Suprapubic skin (tissue), 4 donors: Measurements from ENCODE around the gene NIP7. TPM values are rescaled to one million over a fixed set of nuclear protein-coding genes. Genes with fewer than 3 reads are reported as not detected.

ENCODE experiments used
- DNase-seq, 2 donors: peaks; one replicate each; pipeline ENCODE4 v3.0.0-alpha.2; 2019; ENCODE audit warnings: low spot score in 2 of 2
- H3K27ac ChIP-seq: fragments of 200-600 bp; sonication (generic); one replicate; pipeline ENCODE4 v1.5.1; 2019
- H3K27me3 ChIP-seq: fragments of 200-600 bp; sonication (generic); one replicate; pipeline ENCODE4 v1.5.1; 2019
- H3K36me3 ChIP-seq: fragments of 200-600 bp; sonication (generic); one replicate; pipeline ENCODE4 v1.5.1; 2019
- H3K4me1 ChIP-seq: fragments of 200-600 bp; sonication (generic); one replicate; pipeline ENCODE4 v1.5.1; 2019
- H3K4me3 ChIP-seq: fragments of 200-600 bp; sonication (generic); one replicate; pipeline ENCODE4 v1.5.1; 2019; ENCODE audit warnings: mild to moderate bottlenecking
- H3K9me3 ChIP-seq: fragments of 200-600 bp; sonication (generic); one replicate; pipeline ENCODE4 v1.5.1; 2019
- CTCF ChIP-seq, 2 donors: fragments of 200-600 bp in 1 of 2; fragments of 450-650 bp in 1 of 2; sonication (generic) in 1 of 2; IDR thresholded peaks; one replicate each; pipeline ENCODE4 v1.5.1; 2016 to 2019; ENCODE audit warnings: antibody characterized with exemption in 2 of 2, mild to moderate bottlenecking in 1 of 2, moderate library complexity in 1 of 2
- EP300 ChIP-seq: sonication (generic); formaldehyde crosslinking; IDR thresholded peaks from one replicate; pipeline ENCODE4 v1.6.1; 2017; ENCODE audit warnings: antibody characterized with exemption
- POLR2A ChIP-seq, 2 donors: fragments of 450-650 bp; IDR thresholded peaks; one replicate each; pipeline ENCODE4 v1.6.1; 2017; ENCODE audit warnings: antibody characterized with exemption in 2 of 2, mild to moderate bottlenecking in 2 of 2, moderate library complexity in 2 of 2
- POLR2AphosphoS5 ChIP-seq, 3 donors: sonication (generic); formaldehyde crosslinking; IDR thresholded peaks; one replicate each; pipeline ENCODE4 v1.6.1; 2017; ENCODE audit warnings: antibody characterized with exemption in 3 of 3
- WGBS: methylation state at CpG from one replicate; pipeline ENCODE4 v1.1.5; 2018; 5-methylcytosine and 5-hydroxymethylcytosine counted together
- total RNA-seq, 4 donors: library from RNA; depleted of rRNA; stranded (reverse); fragments of >200 nt; gene quantifications; one replicate each; pipeline ENCODE4 v1.1.0, GENCODE V29; 2016

Gene NIP7
- total RNA-seq, 4 donors from 2014 or later: 9.8 to 24.0 (median 19.7) TPM

- 87% methylated on average over 7 of the region's 7 CpGs for WGBS
- H3K36me3 ChIP-seq: peaks cover 91% of the 10 kb centered on the region
- H3K27me3 ChIP-seq: no peaks in the 10 kb centered on the region
- H3K4me3 ChIP-seq: no peak overlapping the region
- H3K4me1 ChIP-seq: peaks cover 8% of the 10 kb centered on the region
- TF ChIP-seq POLR2A (IDR thresholded peaks at IDR 0.05) (no peak), POLR2AphosphoS5 (IDR thresholded peaks at IDR 0.05) (no peak), CTCF (IDR thresholded peaks at IDR 0.05) (no peak), EP300 (no peak)
- H3K9me3 ChIP-seq: no peaks in the 10 kb centered on the region
- no peak overlapping the region for H3K27ac ChIP-seq
- no peak for DNase-seq
These were observed 17.2 kb upstream of the NIP7 start for GRCh38 chr16:69322343-69322742.

GRCh38 chr16:69323415-69323814 lies 16.2 kb upstream of the NIP7 start:
- Histone ChIP-seq H3K36me3 (peaks cover 81% of the 10 kb centered on the region), H3K27me3 (no peaks in the 10 kb centered on the region), H3K9me3 (no peaks in the 10 kb centered on the region), H3K27ac (no peak overlapping the region), H3K4me3 (no peak overlapping the region), H3K4me1 (peaks cover 16% of the 10 kb centered on the region)
- 100% methylated on average over 1 of the region's 14 CpGs for WGBS
- DNase-seq: no peak
- TF ChIP-seq EP300: no peak
- TF ChIP-seq CTCF (IDR thresholded peaks at IDR 0.05): no peak
- TF ChIP-seq POLR2A (IDR thresholded peaks at IDR 0.05): no peak
- TF ChIP-seq POLR2AphosphoS5 (IDR thresholded peaks at IDR 0.05): no peak

- H3K4me3 ChIP-seq: no peak overlapping the region
- H3K27me3 ChIP-seq: no peaks in the 10 kb centered on the region
- no peak for DNase-seq
- whole genome bisulfite sequencing: 72% methylated on average over 8 of the region's 8 CpGs
- peaks cover 23% of the 10 kb centered on the region for H3K4me1 ChIP-seq
- H3K36me3 ChIP-seq: peaks cover 75% of the 10 kb centered on the region
- no peaks in the 10 kb centered on the region for H3K9me3 ChIP-seq
- H3K27ac ChIP-seq: no peak overlapping the region
- TF ChIP-seq EP300: no peak
- no peak for TF ChIP-seq POLR2AphosphoS5 (IDR thresholded peaks at IDR 0.05)
- TF ChIP-seq POLR2A (IDR thresholded peaks at IDR 0.05): no peak
- TF ChIP-seq CTCF (IDR thresholded peaks at IDR 0.05): no peak
These were observed 15.5 kb upstream of the NIP7 start for GRCh38 chr16:69324013-69324531.

GRCh38 chr16:69324585-69325253 lies 14.9 kb upstream of the NIP7 start:
- H3K36me3 ChIP-seq: peaks cover 68% of the 10 kb centered on the region
- 67% methylated on average over 10 of the region's 10 CpGs for WGBS
- no peak overlapping the region for H3K4me3 ChIP-seq
- no peak for DNase-seq
- TF ChIP-seq POLR2AphosphoS5 (IDR thresholded peaks at IDR 0.05) (no peak), POLR2A (IDR thresholded peaks at IDR 0.05) (no peak), CTCF (IDR thresholded peaks at IDR 0.05) (no peak), EP300 (no peak)
- H3K9me3 ChIP-seq: no peaks in the 10 kb centered on the region
- peaks cover 29% of the 10 kb centered on the region for H3K4me1 ChIP-seq
- no peaks in the 10 kb centered on the region for H3K27me3 ChIP-seq
- H3K27ac ChIP-seq: no peak overlapping the region

- 71% methylated on average over 6 of the region's 6 CpGs for WGBS
- Histone ChIP-seq H3K4me1 (peaks cover 32% of the 10 kb centered on the region), H3K27ac (no peak overlapping the region), H3K36me3 (peaks cover 58% of the 10 kb centered on the region), H3K9me3 (no peaks in the 10 kb centered on the region), H3K4me3 (no peak overlapping the region), H3K27me3 (no peaks in the 10 kb centered on the region)
- TF ChIP-seq CTCF (IDR thresholded peaks at IDR 0.05) (no peak), POLR2A (IDR thresholded peaks at IDR 0.05) (no peak), EP300 (no peak), POLR2AphosphoS5 (IDR thresholded peaks at IDR 0.05) (no peak)
- DNase-seq: no peak
These were observed 13.8 kb upstream of the NIP7 start for GRCh38 chr16:69325784-69326171.
